SU-DHL-6 (cell line): Measurements from ENCODE around the gene MYL10.

Experiments
- H2AFZ ChIP-seq: fragments of 200-600 bp; sonication (generic); 2 replicates; pipeline ENCODE4 v1.6.1; 2014; ENCODE audit warnings: low read depth, mild to moderate bottlenecking, moderate library complexity, mixed read lengths, antibody characterized with exemption, low read length; ENCODE audit not compliant: severe bottlenecking
- H3F3A ChIP-seq: fragments of 200-600 bp; shearing (Covaris generic); 2 replicates; pipeline ENCODE4 v1.6.0; 2016; ENCODE audit warnings: antibody characterized with exemption, mild to moderate bottlenecking; ENCODE audit not compliant: insufficient read depth
- H3K27ac ChIP-seq: fragments of 200-600 bp; sonication (generic); 2 replicates; pipeline ENCODE4 v1.5.1; 2016; ENCODE audit warnings: low read depth, mild to moderate bottlenecking, low read length, moderate library complexity, mixed read lengths
- H3K27me3 ChIP-seq: fragments of 200-600 bp; sonication (generic), shearing (Covaris generic); 2 replicates; pipeline ENCODE4 v1.6.0; 2014; ENCODE audit warnings: mild to moderate bottlenecking, low read length
- H3K36me3 ChIP-seq: fragments of 200-600 bp; sonication (generic); 2 replicates; pipeline ENCODE4 v1.6.1; 2014; ENCODE audit warnings: mild to moderate bottlenecking, low read length, mixed read lengths
- H3K4me2 ChIP-seq: fragments of 300-600, 200-600 bp; shearing (Covaris generic), sonication (generic); 2 replicates; pipeline ENCODE4 v1.6.0; 2014; ENCODE audit warnings: low read length, low read depth, mild to moderate bottlenecking; ENCODE audit not compliant: poor library complexity, severe bottlenecking
- H3K4me3 ChIP-seq: fragments of 200-600 bp; sonication (generic); 2 replicates; pipeline ENCODE4 v1.5.1; 2014; ENCODE audit warnings: antibody characterized with exemption, low read length, mild to moderate bottlenecking, mixed read lengths; ENCODE audit not compliant: insufficient read depth, poor library complexity, severe bottlenecking
- H3K79me2 ChIP-seq: fragments of 200-600 bp; sonication (generic); 2 replicates; pipeline ENCODE4 v1.6.1; 2014; ENCODE audit warnings: mild to moderate bottlenecking, low read length, moderate library complexity; ENCODE audit not compliant: insufficient read depth
- H3K9ac ChIP-seq: fragments of 200-600 bp; sonication (generic); 2 replicates; pipeline ENCODE4 v1.7.0; 2014; ENCODE audit warnings: mild to moderate bottlenecking, low read length
- H3K9me2 ChIP-seq: fragments of 200-600 bp; sonication (generic); replicated peaks from 2 replicates; pipeline ENCODE4 v1.6.1; 2014; ENCODE audit warnings: low read length; ENCODE audit not compliant: insufficient read depth
- H3K9me3 ChIP-seq: fragments of 200-600 bp; sonication (generic); 2 replicates; pipeline ENCODE4 v1.6.1; 2014; ENCODE audit warnings: low read length, mixed read lengths; ENCODE audit not compliant: insufficient read depth
- H4K20me1 ChIP-seq: fragments of 200-600 bp; sonication (generic); 2 replicates; pipeline ENCODE4 v1.6.1; 2014; ENCODE audit warnings: low read depth, mild to moderate bottlenecking, antibody characterized with exemption, low read length, moderate library complexity, mixed read lengths
- EZH2phosphoT487 ChIP-seq: fragments of 200-600 bp; sonication (generic), shearing (Covaris generic); conservative IDR thresholded peaks from 2 replicates; pipeline ENCODE4 v1.6.1; 2018; ENCODE audit warnings: mild to moderate bottlenecking, antibody characterized with exemption, low read length, moderate library complexity, mixed read lengths
- TF ChIP-seq, protein P1 (sequence below): fragments of 200-600 bp; sonication (generic); IDR thresholded peaks from one replicate; pipeline ENCODE4 v1.5.1; 2017; ENCODE audit warnings: antibody characterized with exemption, mild to moderate bottlenecking, low read length, moderate library complexity; ENCODE audit not compliant: insufficient read depth, poor library complexity, severe bottlenecking

MYL10 gene

DNA sequence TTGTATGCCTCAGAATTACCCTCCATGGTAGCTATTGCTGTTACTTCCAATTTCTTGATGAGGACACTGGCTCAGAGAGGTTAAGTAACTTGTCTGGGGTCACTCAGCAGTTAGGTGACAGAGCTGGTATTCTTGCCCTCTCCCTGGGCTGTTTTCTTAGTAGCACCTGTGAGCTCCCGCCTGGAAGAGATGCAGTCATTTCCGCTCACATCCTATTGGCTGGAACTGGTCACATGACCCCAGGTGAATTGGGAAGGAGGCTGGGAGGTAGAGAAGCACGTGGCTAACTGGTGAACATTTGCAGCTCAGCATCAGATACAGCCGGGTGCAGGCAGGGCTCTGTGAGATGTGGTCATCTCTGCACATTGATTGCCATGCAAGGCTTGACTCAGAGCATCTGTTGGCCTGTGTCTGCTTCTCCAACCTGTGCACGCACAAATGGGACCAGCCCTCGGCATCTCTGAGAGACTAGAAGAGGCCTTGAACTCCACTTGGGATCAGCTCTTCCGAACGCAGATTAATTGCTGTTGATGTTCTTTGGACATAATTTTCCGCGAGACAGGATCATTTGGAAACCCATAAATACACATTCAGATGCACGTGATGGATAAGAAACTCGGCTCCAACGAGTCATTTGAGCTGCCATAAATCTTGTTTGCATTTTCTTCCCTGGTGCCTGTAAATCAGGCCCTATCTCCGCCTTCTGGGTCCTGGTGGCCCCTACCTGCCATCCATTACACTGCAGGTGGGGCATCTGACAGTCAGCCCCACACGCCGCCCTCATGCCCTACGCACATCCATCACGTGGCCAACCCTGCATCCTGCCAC, 42.8 kb downstream of the MYL10 start:
- H3K9me3 ChIP-seq: no peaks in the 10 kb centered on the region
- no peaks in the 10 kb centered on the region for H3K36me3 ChIP-seq
- H3K4me3 ChIP-seq: no peak overlapping the region

DNA sequence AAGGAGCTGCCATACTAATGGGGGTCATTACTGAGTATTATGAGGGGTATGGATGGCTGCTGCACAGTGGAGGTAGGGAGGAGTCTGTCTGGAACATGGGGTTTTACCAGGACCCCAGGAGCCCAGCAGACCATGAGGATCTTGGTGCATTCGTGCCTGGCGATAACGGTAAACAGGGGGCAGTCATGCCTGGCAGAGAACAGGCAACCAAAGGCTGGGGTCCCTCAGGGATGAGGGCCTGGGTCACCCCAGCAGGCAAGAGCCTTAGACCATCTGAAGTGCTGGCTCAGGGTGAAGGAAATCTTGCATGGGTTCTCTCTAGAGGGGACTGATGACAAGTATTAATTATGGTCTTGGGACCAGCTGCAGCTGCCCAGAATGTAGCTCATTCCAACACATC, 46.1 kb downstream of the MYL10 start:
- H3K36me3 ChIP-seq: no peaks in the 10 kb centered on the region
- no peak overlapping the region for H3K4me3 ChIP-seq
- H3K79me2 ChIP-seq: no peaks in the 10 kb centered on the region
- no peak overlapping the region for H2AFZ ChIP-seq
- TF ChIP-seq, protein P1, sequence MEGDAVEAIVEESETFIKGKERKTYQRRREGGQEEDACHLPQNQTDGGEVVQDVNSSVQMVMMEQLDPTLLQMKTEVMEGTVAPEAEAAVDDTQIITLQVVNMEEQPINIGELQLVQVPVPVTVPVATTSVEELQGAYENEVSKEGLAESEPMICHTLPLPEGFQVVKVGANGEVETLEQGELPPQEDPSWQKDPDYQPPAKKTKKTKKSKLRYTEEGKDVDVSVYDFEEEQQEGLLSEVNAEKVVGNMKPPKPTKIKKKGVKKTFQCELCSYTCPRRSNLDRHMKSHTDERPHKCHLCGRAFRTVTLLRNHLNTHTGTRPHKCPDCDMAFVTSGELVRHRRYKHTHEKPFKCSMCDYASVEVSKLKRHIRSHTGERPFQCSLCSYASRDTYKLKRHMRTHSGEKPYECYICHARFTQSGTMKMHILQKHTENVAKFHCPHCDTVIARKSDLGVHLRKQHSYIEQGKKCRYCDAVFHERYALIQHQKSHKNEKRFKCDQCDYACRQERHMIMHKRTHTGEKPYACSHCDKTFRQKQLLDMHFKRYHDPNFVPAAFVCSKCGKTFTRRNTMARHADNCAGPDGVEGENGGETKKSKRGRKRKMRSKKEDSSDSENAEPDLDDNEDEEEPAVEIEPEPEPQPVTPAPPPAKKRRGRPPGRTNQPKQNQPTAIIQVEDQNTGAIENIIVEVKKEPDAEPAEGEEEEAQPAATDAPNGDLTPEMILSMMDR: no peak
- no peak for TF ChIP-seq EZH2phosphoT487
- H4K20me1 ChIP-seq: no peaks in the 10 kb centered on the region
- H3K27ac ChIP-seq: no peak overlapping the region
- H3F3A ChIP-seq: no peaks in the 10 kb centered on the region
- H3K9me3 ChIP-seq: no peaks in the 10 kb centered on the region
- H3K9ac ChIP-seq: no peak overlapping the region
- H3K9me2 ChIP-seq: no peaks in the 10 kb centered on the region
- H3K4me2 ChIP-seq: no peak overlapping the region
- 0 out of 2 replicates have a peak, but pooled peaks cover 2% of the 10 kb centered on the region for H3K27me3 ChIP-seq

More for the DNA sequence above, 42.8 kb downstream of the MYL10 start:
- Histone ChIP-seq H3K27me3 (0 out of 2 replicates have a peak, but pooled peaks cover 2% of the 10 kb centered on the region), H3K9ac (no peak overlapping the region), H3K9me2 (no peaks in the 10 kb centered on the region), H3K79me2 (no peaks in the 10 kb centered on the region), H2AFZ (no peak overlapping the region), H3K27ac (no peak overlapping the region), H4K20me1 (no peaks in the 10 kb centered on the region), H3F3A (no peaks in the 10 kb centered on the region), H3K4me2 (no peak overlapping the region)
- no peak for TF ChIP-seq EZH2phosphoT487
- TF ChIP-seq, protein P1: no peak

DNA sequence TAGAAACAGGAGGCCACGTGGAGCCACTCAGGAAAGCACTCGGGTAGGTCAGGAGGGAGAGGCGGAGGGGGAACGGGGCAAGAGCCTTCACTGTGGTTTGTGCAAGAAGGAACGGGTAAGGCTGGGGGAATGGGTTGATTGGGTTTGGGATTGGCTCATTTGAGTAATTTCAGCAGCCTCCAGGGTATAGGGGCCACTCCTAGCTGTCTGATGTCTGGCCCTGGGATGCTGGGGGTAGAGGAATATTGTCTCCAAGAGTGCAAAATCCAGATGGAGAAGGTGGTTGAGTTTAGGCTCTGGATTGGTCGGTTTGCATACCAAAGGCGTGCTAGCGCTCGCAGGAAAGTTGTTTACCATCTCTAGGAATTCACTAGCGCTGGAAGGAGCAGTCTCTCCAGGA, 47.2 kb downstream of the MYL10 start:
- H3K36me3 ChIP-seq: no peaks in the 10 kb centered on the region

More for the DNA sequence above, 47.2 kb downstream of the MYL10 start:
- Histone ChIP-seq H3K4me2 (no peak overlapping the region), H2AFZ (no peak overlapping the region), H4K20me1 (no peaks in the 10 kb centered on the region), H3K79me2 (no peaks in the 10 kb centered on the region), H3K9me2 (no peaks in the 10 kb centered on the region), H3K27ac (no peak overlapping the region), H3K4me3 (no peak overlapping the region), H3K9ac (no peak overlapping the region), H3K27me3 (0 out of 2 replicates have a peak, but pooled peaks cover 2% of the 10 kb centered on the region), H3F3A (no peaks in the 10 kb centered on the region), H3K9me3 (no peaks in the 10 kb centered on the region)
- TF ChIP-seq, protein P1: no peak
- TF ChIP-seq EZH2phosphoT487: no peak
